ENCODE results near the gene C1orf116. TPM values are rescaled to one million over a fixed set of nuclear protein-coding genes. Genes with fewer than 3 reads are reported as not detected.

Gene C1orf116
- total RNA-seq, 4 donors from 2014 or later, result 7.1 to 24.6 (median 13.3) TPM

DNA sequence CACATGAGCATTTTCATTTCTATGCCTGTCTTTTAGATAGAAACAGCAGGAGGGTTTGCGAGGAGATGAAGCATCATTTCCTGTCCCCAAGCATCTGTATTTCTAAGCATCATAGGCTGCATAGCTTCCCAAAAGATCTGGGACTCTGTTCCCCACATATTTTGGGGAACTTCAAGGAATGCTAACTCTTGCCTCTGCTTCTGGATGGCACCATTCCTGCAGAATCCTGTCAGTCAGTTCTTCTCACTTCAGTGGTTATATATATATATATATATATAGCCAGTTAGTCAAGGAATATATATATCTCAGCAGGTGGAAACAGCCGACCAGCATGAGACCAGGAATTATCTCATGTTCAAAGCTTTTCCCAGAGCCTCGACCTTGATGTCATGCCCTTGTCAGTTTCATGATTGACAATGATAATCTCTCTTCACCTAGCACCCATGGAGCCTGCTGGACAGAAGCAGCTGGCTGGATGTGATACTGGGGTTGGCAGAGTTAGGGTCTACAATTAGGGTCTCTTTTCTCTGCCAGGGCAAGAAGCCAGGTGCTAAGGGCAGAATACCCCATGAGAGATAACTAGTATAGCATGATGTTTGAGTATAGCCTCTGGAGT, 22.9 kb upstream of the C1orf116 start:
- H3K36me3 ChIP-seq, result no peaks in the 10 kb centered on the region
- H3K4me3 ChIP-seq (replicated peaks in 1 of 3), result no peak overlapping the region
- H3K9me3 ChIP-seq, result no peaks in the 10 kb centered on the region
- intact Hi-C loops (cut with DNase I), result no loop called here
- no peak for DNase-seq
- H3K27ac ChIP-seq, result peak overlapping the region; percentile 93 to 97 (median 97)
- WGBS, 2 donors, result 82 to 89% methylated on average over 3 of the region's 3 CpGs
- H3K4me1 ChIP-seq, result peaks cover 41 to 62% of the 10 kb centered on the region in 2 donors
- TF ChIP-seq POLR2A (IDR thresholded peaks at IDR 0.05), result no peak
- TF ChIP-seq, protein P1, sequence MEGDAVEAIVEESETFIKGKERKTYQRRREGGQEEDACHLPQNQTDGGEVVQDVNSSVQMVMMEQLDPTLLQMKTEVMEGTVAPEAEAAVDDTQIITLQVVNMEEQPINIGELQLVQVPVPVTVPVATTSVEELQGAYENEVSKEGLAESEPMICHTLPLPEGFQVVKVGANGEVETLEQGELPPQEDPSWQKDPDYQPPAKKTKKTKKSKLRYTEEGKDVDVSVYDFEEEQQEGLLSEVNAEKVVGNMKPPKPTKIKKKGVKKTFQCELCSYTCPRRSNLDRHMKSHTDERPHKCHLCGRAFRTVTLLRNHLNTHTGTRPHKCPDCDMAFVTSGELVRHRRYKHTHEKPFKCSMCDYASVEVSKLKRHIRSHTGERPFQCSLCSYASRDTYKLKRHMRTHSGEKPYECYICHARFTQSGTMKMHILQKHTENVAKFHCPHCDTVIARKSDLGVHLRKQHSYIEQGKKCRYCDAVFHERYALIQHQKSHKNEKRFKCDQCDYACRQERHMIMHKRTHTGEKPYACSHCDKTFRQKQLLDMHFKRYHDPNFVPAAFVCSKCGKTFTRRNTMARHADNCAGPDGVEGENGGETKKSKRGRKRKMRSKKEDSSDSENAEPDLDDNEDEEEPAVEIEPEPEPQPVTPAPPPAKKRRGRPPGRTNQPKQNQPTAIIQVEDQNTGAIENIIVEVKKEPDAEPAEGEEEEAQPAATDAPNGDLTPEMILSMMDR (IDR thresholded peaks at IDR 0.05), result no peak
- no peaks in the 10 kb centered on the region for H3K27me3 ChIP-seq

DNA sequence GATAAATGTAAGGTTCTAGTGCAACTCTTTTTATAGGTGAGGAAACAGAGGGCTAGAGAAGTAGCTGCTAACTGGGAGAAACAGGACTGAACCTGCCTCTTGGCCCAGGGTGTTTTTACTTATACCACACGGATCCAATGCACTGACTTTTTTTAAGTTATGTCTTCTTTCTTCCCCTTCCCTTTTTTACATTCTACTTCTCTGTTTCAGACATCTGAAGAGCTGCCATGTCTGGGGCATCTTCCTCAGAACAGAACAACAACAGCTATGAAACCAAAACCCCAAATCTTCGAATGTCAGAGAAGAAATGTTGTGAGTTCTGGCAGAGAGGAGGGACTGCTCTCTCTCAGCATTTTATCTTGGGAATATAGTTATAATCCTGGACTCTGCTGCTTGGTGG, 21.9 kb upstream of the C1orf116 start:
- H3K27ac ChIP-seq, result peak overlapping the region; percentile 93 to 97 (median 97)
- H3K36me3 ChIP-seq, result no peaks in the 10 kb centered on the region
- peaks cover 34 to 55% of the 10 kb centered on the region in 2 donors for H3K4me1 ChIP-seq
- TF ChIP-seq, protein P1 (IDR thresholded peaks at IDR 0.05), result no peak
- TF ChIP-seq POLR2A (IDR thresholded peaks at IDR 0.05), result no peak
- WGBS, 2 donors, result 71 to 72% methylated on average over 2 of the region's 2 CpGs
- intact Hi-C loops (cut with DNase I), result no loop called here
- H3K27me3 ChIP-seq, result no peaks in the 10 kb centered on the region
- no peak overlapping the region for H3K4me3 ChIP-seq (replicated peaks in 1 of 3)
- H3K9me3 ChIP-seq, result no peaks in the 10 kb centered on the region
- no peak for DNase-seq

DNA sequence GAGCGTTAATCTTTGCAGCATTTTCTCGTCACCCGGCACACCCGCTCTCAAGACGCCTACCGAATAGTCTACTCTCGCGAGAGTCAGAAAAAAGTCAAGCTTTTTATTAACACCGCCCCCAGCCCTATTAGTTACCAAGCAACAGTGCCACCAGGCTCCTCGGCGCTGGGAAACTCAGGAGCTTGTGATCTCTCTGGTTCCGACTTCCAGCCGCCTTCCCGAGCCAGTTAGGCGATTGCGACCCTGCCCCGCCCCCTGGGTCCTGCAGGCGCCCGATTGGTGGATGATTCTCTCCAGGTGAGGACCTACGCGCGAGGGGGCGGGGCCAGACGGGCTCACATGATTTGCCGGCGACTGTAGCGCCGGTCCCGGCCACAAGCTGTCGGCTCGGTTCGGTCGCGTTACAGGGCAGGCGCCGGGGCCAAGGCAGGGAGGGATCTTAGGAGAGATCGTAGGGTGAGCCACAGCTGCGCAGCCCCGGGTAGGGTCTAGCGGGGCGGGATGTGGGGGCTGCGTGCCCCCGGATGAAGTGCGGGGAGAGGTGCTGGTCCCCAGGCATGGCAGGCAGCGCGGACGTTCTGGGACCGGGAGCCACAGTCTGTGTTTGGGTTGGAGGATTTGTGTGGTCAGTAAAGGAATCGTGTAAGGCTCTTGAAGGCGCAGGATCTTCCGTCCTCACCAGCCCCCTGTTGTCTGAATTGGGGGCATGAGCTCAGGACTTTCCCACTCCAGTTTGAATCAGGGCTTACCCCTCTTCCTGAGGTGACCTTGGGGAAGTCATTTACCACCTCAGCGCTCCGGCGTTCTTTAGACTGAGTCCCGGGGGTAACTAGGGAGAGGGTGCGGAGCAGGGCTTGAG, 20.6 kb upstream of the C1orf116 start, which contains the start of gene PFKFB2:
TSS of gene PFKFB2 (plus strand) at position 365 of the 859 bp plus-strand sequence. CDS start 1,443 bp downstream, outside the sequence.
- TF ChIP-seq POLR2A (IDR thresholded peaks at IDR 0.05), result peak; percentile 89 to 100
- TF ChIP-seq, protein P1 (IDR thresholded peaks at IDR 0.05), result peak in 4 of 6 experiments; percentile 23 to 52 (median 50)
- 2 to 5% methylated on average over 20 to 47 of the region's 56 CpGs for WGBS, 2 donors
- Histone ChIP-seq H3K4me3 (replicated peaks in 1 of 3) (peak within 1 kb of the TSS; percentile 58 to 80 (median 80)), H3K9me3 (no peaks in the 10 kb centered on the region), H3K4me1 (peaks cover 24 to 48% of the 10 kb centered on the region in 2 donors), H3K27me3 (no peaks in the 10 kb centered on the region), H3K27ac (peak within 1 kb of the TSS; percentile 93 to 97 (median 97)), H3K36me3 (peaks cover 11 to 13% of the 10 kb centered on the region in 2 donors)
- DNase-seq, result peak; percentile 100
- intact Hi-C loops (cut with DNase I), result no loop called here

DNA sequence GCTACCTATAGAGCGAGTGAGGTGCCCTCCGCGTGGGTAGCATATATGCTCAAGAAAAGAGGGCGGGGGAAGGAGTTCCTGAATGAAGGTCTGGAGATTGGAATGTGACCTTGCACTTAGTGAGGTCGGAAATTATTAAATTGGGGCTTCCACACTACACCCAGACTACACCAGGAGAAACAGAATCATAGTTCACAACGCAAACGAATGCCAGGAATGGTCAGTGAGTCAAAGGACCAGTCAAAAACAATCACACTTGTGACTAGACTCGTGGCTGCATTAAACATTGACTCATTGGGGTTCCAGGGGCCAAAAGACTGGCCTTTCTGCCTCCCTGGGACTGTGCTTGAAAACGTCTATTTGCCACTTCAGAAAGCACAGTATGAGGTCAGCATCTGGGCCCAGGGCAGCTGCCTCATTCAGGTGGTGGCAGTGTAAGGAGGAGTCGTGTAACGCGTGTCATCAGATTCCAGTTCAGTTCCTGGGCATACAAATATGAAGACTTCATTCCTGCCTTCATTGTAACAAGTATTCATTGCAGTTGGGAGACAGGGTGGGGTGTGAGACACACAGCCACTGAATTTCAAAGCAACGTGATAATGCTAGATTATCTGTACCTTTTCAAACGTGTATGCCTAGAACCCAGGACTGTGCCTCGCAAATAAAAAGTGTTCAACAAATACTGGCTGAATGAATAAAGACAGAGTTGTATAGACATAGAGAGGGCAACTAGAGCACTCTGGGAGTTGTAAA, 18.8 kb upstream of the C1orf116 start, which contains the start of gene YOD1:
TSS of gene YOD1 (minus strand) at position 18 of the 753 bp plus-strand sequence. CDS start 178 bp downstream, outside the sequence.
- Histone ChIP-seq H3K4me1 (peaks cover 33 to 40% of the 10 kb centered on the region in 2 donors), H3K27me3 (no peaks in the 10 kb centered on the region), H3K27ac (peak within 1 kb of the TSS; percentile 77 to 97 (median 97)), H3K36me3 (peaks cover 11 to 13% of the 10 kb centered on the region in 2 donors), H3K9me3 (no peaks in the 10 kb centered on the region), H3K4me3 (replicated peaks in 1 of 3) (peak within 1 kb of the TSS; percentile 92 to 99 (median 99))
- intact Hi-C loops (cut with DNase I), result no loop called here
- peak in 1 of 2 donors; percentile 21 for DNase-seq
- WGBS, 2 donors, result 53 to 64% methylated on average over 15 of the region's 15 CpGs
- TF ChIP-seq POLR2A (IDR thresholded peaks at IDR 0.05), result no peak
- TF ChIP-seq, protein P1 (IDR thresholded peaks at IDR 0.05), result no peak
